Activated CD4-positive, alpha-beta T cell treated with anti-CD3 and anti-CD28 coated beads for 24 hours (primary cell): ENCODE results near the gene BLVRA.
A peak's percentile ranks its signal among the peaks of the same experiment; 100 is the strongest.

Experiments
- DNase-seq, 2 donors: peaks; one replicate each; pipeline ENCODE4 v3.0.0-alpha.2; 2020; ENCODE audit warnings: low read depth in 2 of 2

Gene BLVRA

GRCh38 chr7:43749383-43749940 lies 9.0 kb upstream of the BLVRA start:
- DNase-seq: no peak

GRCh38 chr7:43750016-43750887 lies 8.2 kb upstream of the BLVRA start:
- DNase-seq: no peak

DNA sequence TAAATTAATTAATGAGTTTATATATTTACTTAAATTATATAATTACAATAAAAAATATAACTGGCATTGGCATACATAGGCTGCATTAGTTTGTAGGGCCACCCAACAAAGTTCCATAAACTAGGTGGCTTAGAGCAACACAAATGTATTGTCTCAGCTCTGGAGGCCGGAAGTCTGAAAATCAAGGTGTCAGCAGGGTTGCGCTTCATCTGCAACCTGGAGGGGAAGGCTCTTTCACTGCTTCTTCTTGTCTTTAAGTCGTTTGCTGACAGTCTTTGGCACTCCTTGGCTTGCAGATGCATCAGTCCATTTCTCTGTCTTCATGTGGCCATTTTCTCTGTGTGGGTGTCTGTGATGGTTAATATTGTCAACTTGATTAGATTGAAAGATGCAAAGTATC lies 6.1 kb upstream of the BLVRA start:
- DNase-seq: no peak

GRCh38 chr7:43753271-43753810 lies 5.1 kb upstream of the BLVRA start:
- DNase-seq: no peak

GRCh38 chr7:43753843-43754242 lies 4.6 kb upstream of the BLVRA start:
- no peak for DNase-seq

DNA sequence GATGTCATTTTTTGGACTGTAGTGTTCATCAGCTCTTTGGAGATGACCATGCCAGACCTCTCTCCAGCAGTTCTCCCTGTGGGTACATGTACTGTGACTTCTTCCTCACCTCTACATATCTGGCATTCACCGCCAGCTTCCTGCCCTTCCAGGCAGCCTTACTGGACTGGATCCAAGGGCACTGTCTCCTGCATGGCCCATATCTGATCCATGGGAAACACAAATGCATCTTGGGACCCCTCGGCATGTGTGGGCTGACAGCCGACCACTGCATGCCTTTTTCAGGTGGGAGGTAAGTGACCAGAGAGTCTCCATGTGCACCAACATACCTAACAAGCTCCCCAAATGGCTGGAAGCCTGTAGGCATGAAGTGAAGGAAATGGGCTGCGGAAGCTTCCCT lies 3.9 kb upstream of the BLVRA start:
- DNase-seq: no peak

- DNase-seq: no peak
Measured at GRCh38 chr7:43756368-43757072, 2.0 kb upstream of the BLVRA start.

DNA sequence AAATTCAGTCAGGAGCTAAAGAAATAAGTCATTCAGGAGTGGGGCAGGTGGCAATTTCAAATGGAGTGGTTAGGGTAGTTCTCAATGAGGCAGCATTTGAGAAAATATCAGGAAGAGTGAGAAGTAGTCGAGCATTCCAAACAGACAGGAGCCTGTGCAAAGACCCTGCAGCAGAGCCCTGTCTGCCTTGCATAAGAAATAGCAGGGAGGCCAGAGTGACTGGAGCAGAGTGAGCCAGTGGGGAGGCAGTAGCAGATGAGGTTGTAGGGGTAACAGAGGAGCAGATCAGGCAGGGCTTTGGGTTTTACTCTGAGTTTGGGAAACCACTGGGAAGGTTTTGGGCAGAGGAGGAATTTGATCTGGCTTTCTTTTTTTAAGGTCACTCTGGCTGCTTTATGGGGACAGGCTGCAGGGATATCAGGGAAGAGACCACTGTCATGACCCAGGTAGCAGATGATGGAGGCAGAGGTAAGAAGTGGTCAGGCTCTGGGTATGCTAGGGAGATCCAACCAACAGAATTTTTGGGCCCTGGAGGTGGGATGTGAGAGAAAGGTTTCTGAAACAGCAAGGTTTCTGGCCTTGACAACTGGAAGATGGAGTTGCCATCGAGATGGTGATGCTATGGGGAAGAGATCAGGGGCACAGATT lies 1.3 kb upstream of the BLVRA start:
- DNase-seq: no peak

DNA sequence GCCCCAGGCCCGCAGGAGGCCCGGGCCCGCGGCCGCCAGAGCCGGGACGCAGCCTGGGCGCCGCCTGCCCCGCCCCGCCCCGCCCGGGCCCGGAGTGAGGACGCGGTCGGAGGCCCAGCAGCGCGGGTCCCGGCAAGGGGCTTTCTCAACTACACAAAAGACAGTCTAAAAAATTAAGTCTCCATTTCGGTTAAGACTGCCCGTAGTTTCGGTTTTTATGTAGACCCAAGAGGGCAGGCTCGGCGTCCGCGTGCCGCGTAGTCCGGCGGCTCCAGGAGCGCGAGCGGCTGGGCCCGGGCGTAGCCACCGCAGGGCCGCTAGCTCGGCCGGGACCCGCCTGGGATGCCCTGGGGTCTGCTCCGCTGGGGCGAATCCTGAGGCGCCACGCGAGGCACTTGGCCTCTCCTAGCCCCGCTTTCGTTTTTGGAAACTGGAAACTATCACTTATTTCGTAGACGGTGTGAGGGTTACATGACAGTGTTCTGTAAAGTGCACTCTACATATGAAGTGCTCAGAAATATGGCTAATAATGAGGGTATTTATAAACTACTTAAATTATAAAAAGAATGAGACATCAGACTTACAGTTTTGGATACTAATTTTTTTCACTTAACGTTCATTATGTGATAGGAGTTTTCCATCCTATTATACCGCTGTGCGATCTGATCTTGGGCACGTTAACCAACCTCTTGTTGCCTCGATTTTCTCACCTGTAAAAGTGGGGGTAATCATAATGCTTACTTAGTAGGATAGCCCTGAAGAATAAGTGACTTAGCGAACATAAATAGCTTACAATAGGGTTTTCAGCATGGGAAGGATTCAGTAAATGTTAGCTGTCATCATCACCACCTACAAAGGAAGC lies 573 bp downstream of the BLVRA start:
- DNase-seq: no peak

DNA sequence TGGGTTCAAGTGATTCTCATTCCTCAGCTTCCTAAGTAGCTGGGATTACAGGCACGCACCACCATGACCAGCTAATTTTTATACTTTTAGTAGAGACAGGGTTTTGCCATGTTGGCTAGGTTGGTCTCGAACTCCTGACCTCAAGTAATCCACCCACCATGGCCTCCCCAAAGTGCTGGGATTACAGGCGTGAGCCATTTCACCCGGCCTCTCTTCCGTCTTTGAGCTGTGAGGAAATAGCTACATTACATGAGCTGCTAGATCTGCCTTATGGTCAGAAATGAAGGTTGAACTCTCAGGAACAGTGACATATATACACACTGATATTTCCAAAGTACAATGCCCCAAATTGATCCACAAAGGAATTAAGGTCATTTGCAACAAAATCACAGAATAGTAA lies 2.4 kb downstream of the BLVRA start:
- no peak for DNase-seq

DNA sequence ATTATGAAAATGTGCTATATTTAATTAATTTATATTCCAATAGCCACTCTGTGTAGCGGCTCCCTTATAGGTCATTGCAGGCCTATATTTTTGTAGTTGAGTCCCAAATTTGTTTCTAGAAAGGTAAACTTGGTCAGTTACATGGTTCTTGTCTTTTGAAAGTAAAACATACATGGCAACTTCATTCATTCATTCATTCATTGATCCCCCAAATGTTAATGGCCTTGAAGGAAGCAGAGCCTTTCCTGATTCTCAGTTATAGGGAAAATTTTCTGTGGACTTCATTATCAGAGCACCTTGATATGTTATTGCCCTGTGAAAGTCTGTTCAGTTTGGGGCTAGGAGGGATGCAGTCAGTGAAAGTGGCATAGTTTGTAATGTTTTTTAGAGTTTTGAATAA lies 2.9 kb downstream of the BLVRA start:
- no peak for DNase-seq

GRCh38 chr7:43761938-43762692 lies 3.6 kb downstream of the BLVRA start:
- DNase-seq: no peak

GRCh38 chr7:43763183-43763582 lies 4.7 kb downstream of the BLVRA start:
- no peak for DNase-seq

DNA sequence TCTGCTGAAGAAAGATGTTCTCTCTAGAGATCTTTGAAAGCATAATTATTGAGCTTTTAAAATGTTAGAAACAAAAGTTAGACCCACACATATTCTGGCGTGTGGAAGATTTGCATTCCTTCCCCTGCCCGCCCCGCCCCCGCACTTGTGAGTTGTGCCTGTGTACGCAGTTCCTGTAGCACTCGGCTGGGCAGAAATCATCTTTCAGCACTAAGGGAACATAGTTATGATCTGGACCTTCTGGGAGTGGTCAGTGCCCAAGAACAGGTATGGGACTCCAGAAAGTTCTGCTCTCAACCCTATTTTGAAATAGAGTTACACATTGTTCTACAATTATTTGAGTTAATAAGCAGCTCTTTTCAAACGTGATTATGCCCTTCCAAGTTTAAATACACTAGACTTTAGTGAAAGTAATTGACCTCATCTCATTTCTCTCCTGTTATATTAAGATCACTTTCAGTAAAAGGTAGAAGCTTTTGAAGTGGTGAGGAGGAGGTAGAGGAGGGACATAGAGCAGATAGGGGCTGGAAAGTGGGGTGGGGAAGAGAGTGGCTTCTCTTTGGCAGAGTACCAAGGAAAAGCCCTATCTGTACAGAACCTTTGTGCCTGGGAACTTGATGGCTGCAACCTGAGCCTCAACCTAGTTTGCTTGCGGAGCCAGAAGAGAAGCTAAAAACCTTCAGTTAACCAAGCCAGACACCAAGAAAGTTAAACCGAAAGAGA lies 5.7 kb downstream of the BLVRA start:
- peak; percentile 27 to 50 for DNase-seq

GRCh38 chr7:43764807-43765491 lies 6.5 kb downstream of the BLVRA start:
- no peak for DNase-seq

DNA sequence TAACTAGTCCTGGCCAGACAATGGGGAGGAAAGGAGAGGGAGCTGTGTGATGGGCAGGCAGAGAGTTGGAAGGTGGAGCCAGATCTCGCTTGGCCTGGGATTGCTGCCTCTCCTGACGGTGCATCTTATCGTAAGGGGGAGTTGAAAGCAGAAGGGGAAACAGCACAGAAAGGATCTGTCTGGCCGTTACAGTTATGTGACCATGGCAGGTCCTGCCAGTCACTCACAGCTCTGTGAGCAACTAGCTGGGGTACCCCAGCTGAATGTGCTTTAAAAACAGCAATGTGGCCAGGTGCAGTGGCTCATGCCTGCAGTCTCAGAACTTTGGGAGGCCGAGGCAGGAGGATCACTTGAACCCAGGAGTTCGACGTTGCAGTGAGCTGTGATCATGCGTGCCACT lies 8.1 kb downstream of the BLVRA start:
- no peak for DNase-seq

DNA sequence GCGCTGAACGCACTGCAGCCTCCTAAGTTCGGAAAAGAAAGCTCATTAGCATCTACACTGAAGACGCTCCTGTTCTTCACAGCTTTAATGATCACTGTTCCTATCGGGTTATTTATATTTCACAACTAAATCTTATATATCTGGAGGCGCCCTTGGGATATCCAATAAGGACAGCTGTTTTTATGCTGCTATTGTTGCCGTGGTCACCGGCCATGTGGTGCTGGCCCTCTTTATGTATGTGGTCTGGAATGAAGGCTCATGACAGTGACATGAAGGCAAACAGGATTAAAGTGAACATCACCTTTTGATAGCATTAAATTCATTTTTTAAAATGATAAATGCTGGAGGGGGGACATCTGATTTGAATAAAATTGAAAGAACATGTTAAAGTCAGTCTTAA lies 8.8 kb downstream of the BLVRA start:
- no peak for DNase-seq

DNA sequence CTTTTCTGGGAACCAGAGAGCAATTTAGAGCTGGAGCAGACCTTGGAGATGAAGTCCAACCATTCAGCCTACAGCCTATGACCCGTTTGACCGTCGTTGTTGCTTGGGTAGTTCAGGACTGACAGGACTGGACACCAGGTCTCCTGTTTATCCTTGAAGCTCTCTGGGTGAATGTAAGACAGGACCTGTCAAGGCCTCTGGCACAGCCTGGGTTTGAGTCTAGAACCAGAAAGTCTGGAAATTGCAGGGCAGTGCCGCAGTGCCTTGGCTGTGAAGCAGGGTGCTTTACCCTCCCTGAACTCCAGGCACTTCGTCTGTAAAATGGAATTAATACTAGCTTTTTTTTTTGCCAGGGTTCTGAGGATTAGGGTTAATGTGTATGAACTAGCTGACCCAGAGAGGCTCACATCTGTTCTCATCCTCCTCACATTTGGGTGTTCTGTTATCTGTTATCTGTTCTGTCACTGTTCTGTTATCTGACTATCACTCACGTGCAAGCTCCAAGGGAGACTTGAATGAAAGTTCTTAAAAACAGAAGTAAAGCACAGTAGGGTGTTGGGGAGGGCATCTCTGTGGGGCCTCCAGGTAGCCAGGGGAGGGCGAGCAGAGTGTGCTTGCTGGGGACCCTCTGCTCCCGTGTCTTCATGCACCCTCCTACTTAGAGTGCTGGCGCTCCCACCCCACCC lies 9.9 kb downstream of the BLVRA start:
- DNase-seq: no peak

DNA sequence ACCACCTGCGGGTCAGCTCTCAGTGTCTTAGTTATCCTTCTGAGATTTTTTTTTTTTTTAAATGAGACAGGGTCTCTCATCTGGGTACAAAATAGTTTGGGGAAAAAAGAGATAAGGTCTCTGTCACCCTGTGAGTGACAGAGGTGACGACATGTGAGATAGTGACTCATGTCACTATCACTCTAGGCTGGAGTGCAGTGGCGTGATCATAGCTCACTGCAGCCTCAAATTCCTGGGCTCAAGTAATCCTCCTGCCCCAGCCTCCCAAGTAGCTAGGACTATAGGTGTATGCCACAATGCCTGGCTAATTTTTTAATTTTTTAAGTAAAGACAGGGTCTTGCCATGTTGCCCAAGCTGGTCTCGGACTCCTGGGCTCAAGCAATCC lies 10.4 kb downstream of the BLVRA start:
- DNase-seq: no peak
